Activated CD4-positive, alpha-beta memory T cell treated with anti-CD3 and anti-CD28 coated beads for 36 hours (primary cell): ENCODE measurements around the gene EVC. TPM values are rescaled to one million over a fixed set of nuclear protein-coding genes. Genes with fewer than 3 reads are reported as not detected.
"Not testable (repeated sequence)": the region's sequence is repeated elsewhere in the genome, so short reads cannot be mapped to it uniquely, and the experiment has no call there.

Experiments used
- CTCF ChIA-PET: fragments of 350-600 bp; sonication (Branson Sonifier 250); formaldehyde crosslinking; loops from one replicate; lab custom pipeline; 2021; ENCODE audit warnings: antibody characterized with exemption, inconsistent platforms; lab: Charles Lee
- POLR2A ChIA-PET: fragments of 350-600 bp; sonication (Branson Sonifier 250); formaldehyde crosslinking; loops from one replicate; lab custom pipeline; 2021; ENCODE audit warnings: antibody characterized with exemption; lab: Charles Lee
- DNase-seq: peaks from one replicate; pipeline ENCODE4 v3.0.0-alpha.2; 2020
- H3K27ac Mint-ChIP-seq: one replicate; pipeline ENCODE4 v1.8.0; 2021; ENCODE audit warnings: mixed read lengths
- H3K27me3 Mint-ChIP-seq: one replicate; pipeline ENCODE4 v1.8.0; 2021; ENCODE audit warnings: mixed read lengths
- H3K36me3 Mint-ChIP-seq: one replicate; pipeline ENCODE4 v1.8.0; 2021; ENCODE audit warnings: mixed read lengths
- H3K4me1 Mint-ChIP-seq: one replicate; pipeline ENCODE4 v1.8.0; 2021; ENCODE audit warnings: low read depth, mixed read lengths
- H3K4me3 Mint-ChIP-seq: one replicate; pipeline ENCODE4 v1.8.0; 2021; ENCODE audit warnings: mild to moderate bottlenecking, mixed read lengths
- H3K9me3 Mint-ChIP-seq: one replicate; pipeline ENCODE4 v1.8.0; 2021; ENCODE audit warnings: mixed read lengths
- intact Hi-C: fragments of 100-400 bp; cut with micrococcal nuclease; formaldehyde crosslinking; loops from one replicate; pipeline ENCODE4 v1.15.1; 2023
- total RNA-seq, 2 experiments: library from RNA; stranded (reverse); gene quantifications; one replicate each; pipeline ENCODE4 v1.2.3, GENCODE V29; 2021

EVC gene
- total RNA-seq, 2 experiments from 2014 or later: 1.7 to 3.1 TPM

- no peaks in the 10 kb centered on the region for H3K27me3 Mint-ChIP-seq
- H3K36me3 Mint-ChIP-seq: no peaks in the 10 kb centered on the region
- CTCF ChIA-PET: interaction anchor here (0.9 kb wide), 1 partner anchor 14 kb away, joined by 3 read pairs; no protein-coding TSS in a partner anchor
- POLR2A ChIA-PET: no interaction called here
- H3K4me3 Mint-ChIP-seq: no peak overlapping the region
- DNase-seq: no peak
- intact Hi-C loops: no loop called here
- no peaks in the 10 kb centered on the region for H3K9me3 Mint-ChIP-seq
- peaks cover 11% of the 10 kb centered on the region for H3K4me1 Mint-ChIP-seq
- H3K27ac Mint-ChIP-seq: no peak overlapping the region
Observed at GRCh38 chr4:5827108-5828004, 116.4 kb downstream of the EVC start.

- Mint-ChIP-seq H3K9me3 (no peaks in the 10 kb centered on the region), H3K4me1 (peaks cover 11% of the 10 kb centered on the region), H3K27ac (no peak overlapping the region), H3K36me3 (no peaks in the 10 kb centered on the region), H3K27me3 (no peaks in the 10 kb centered on the region), H3K4me3 (no peak overlapping the region)
- no peak for DNase-seq
- ChIA-PET POLR2A (no interaction called here), CTCF (interaction anchor here (0.6 to 0.9 kb wide), 2 partner anchors 15 to 513 kb away, joined by 3 read pairs; no protein-coding TSS in a partner anchor)
- intact Hi-C loops: no loop called here
Observed at GRCh38 chr4:5828005-5828391, 117.0 kb downstream of the EVC start.

DNA sequence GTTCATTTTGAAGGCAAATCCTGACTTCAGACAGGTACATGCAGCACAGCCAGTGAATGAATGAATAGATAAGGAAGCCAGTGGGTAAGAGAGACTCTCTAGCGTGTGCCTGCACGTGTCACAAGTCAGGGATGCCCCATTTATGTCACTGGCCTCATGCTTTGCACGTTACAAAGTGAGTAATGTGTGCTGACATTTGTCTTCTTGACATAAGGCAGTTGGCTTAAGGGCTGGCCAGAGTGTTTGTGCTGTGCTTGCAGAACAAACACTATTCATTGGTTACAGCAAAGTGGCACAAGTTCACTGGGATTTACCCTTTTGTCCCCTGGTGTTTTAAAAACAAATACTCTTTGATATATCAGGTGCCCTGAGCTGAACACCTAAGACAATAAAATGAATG, 125.9 kb downstream of the EVC start:
- POLR2A ChIA-PET: no interaction called here
- intact Hi-C loops: no loop called here
- no peaks in the 10 kb centered on the region for H3K9me3 Mint-ChIP-seq
- H3K36me3 Mint-ChIP-seq: no peaks in the 10 kb centered on the region
- no peak overlapping the region for H3K4me3 Mint-ChIP-seq
- H3K27me3 Mint-ChIP-seq: peaks cover 2% of the 10 kb centered on the region
- no peaks in the 10 kb centered on the region for H3K4me1 Mint-ChIP-seq
- no peak overlapping the region for H3K27ac Mint-ChIP-seq
- DNase-seq: no peak
- CTCF ChIA-PET: no interaction called here

DNA sequence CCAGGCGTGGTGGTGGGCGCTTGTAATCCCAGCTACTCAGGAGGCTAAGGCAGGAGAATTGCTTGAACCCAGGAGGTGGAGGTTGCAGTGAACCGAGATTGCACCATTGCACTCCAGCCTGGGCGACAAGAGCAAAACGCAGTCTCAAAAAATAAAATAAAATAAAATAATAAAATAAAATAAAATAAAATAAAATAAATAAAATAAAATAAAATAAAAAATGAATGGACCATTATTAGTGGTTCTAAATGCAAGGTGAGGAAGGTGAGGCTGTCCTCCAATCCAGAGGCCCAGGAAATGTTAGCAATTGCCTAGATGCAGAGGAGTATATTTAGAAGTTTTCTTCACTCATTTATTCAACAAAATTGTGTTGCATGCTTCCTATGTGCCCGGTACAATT, 126.5 kb downstream of the EVC start:
- H3K27me3 Mint-ChIP-seq, H3K4me3 Mint-ChIP-seq, intact Hi-C loops, H3K36me3 Mint-ChIP-seq, H3K4me1 Mint-ChIP-seq, CTCF ChIA-PET, H3K27ac Mint-ChIP-seq, POLR2A ChIA-PET, H3K9me3 Mint-ChIP-seq, DNase-seq: not testable (repeated sequence)

DNA sequence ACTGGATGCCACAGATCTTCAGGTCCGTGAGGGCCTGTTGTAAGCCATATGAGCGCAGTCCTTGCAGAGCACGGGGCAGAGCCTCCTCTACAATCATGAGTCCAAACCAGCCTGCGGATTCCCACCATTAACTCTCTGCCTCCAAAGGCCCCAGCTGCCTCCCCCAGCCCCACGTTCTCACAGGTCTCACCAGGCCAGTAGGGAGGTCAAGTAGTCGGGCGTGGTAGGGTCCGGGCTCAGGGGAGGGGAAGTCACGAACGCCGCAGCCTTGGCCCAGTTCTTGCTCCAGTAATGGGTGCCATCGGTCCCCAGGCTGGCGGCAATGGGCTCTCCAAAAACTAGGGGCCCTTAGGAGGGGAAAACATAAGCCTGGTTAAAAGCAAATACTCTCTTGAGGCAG, 128.3 kb downstream of the EVC start:
- CTCF ChIA-PET: no interaction called here
- H3K9me3 Mint-ChIP-seq: no peaks in the 10 kb centered on the region
- H3K4me3 Mint-ChIP-seq: no peak overlapping the region
- POLR2A ChIA-PET: no interaction called here
- H3K27ac Mint-ChIP-seq: no peak overlapping the region
- DNase-seq: no peak
- no peaks in the 10 kb centered on the region for H3K36me3 Mint-ChIP-seq
- no peaks in the 10 kb centered on the region for H3K4me1 Mint-ChIP-seq
- intact Hi-C loops: no loop called here
- peaks cover 2% of the 10 kb centered on the region for H3K27me3 Mint-ChIP-seq

DNA sequence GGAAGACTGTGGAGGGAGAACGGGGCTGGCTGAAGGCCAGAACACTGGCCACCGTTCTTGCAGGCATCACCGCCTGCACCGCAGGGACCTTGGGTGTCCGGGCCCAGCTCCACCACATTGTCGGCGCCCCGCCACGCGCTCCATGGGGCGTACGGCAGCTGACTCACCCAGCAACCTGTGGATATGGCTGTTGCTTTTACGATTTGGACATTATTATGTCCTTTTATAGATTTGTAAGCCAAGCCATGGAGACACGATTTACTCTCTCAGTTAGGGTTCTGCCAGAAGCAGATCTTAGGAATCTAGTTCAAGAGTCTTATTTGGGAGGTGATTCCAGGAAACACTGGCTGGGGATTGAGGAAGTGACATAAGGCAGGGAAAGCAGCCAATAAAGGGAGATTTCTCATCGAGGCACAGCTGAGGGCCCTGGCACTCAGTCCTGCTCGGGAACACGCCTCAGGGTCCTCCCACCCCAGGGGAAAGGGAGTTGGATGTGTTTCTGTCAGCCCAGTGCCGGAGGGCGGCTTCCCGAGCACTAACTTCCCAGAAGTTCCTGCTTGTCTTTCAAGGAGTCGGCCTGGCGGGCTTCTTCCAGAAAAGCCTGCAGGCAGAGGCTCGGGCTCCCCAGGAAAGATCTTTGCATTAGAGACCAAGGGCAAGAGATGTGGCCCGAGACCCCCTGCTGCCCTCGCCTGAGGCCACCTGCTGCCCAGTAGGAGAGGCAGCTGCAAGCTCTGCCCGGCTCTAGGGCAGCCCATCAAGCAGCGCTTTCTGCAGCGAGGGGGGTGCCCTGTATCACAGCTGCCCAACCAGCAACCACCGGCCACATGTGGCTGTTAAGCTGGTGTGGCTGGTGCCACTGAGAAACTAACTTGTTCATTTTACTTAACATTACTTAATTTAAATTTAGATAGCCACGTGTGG, 129.0 kb downstream of the EVC start:
- Mint-ChIP-seq H3K27ac (no peak overlapping the region), H3K9me3 (no peaks in the 10 kb centered on the region), H3K4me3 (no peak overlapping the region), H3K4me1 (no peaks in the 10 kb centered on the region), H3K27me3 (peaks cover 2% of the 10 kb centered on the region), H3K36me3 (no peaks in the 10 kb centered on the region)
- CTCF ChIA-PET: interaction anchor here (0.5 kb wide), 1 partner anchor 664 kb away, joined by 3 read pairs; no protein-coding TSS in a partner anchor
- DNase-seq: no peak
- intact Hi-C loops: no loop called here
- POLR2A ChIA-PET: no interaction called here

DNA sequence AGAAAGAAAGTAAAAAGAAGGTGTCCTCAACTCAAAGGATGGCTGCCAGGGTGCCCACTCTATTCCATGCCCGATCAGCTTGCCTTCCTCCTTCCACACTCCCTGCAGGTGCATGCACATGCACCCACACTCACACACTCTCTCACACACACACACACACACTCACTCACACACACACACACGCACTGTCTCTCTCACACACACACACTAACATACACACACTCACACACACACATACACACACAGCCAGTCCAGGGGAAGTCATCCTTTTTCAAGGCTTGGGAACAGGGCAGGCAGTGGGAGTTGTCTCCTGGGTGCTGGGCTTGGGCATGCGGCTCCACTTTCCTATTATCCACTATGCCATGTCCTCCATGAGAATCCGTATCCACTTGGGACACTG, 131.5 kb downstream of the EVC start:
- Mint-ChIP-seq H3K27ac (no peak overlapping the region), H3K9me3 (no peaks in the 10 kb centered on the region), H3K4me3 (no peak overlapping the region), H3K27me3 (no peaks in the 10 kb centered on the region), H3K36me3 (no peaks in the 10 kb centered on the region), H3K4me1 (no peaks in the 10 kb centered on the region)
- intact Hi-C loops: no loop called here
- ChIA-PET CTCF (no interaction called here), POLR2A (no interaction called here)
- no peak for DNase-seq

DNA sequence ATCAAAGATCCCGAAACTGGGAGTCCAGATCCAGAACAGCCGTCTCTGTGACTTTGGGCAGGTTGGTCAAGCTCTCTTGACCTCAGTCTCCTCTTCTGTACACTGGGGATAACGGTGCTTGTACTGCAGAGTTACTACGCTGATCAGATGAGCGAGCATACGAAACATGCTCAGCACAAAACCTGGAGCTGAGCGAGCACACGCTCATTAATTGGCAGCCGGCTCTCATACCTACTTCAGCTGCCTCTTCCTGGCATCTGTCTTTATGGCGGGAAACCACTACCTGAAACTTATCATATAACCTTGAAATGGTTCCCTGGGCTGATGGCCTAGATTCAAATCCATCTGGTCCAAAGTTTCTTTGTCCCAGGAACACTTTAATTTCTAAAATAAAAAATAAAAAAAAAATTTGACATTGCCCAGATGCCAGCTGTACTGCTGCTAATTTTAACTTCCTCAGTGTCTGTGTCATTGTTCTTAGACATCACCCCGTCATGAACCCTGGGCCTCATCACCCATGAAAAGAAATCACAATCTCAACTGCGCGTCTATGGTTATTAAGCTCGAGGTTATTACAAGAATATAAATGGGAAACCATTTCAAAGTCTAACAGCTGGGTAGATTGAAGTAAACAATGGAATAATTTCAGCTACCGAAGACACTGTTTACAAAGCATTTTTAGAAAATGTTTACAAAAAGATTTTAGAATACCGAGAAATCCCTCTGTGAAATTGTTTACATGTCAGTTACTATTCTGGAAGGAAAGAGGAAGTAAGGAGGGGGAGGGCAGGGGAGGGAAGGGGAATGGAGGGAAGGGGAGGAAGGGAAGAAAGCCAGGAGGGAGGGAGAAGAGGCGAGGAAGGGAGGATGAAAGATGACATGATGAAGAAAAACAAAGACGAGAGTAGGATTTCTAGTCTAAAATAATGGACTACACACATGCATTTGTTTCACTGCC, 132.9 kb downstream of the EVC start:
- CTCF ChIA-PET: no interaction called here
- Mint-ChIP-seq H3K4me1 (no peaks in the 10 kb centered on the region), H3K36me3 (no peaks in the 10 kb centered on the region), H3K4me3 (no peak overlapping the region), H3K27ac (no peak overlapping the region), H3K9me3 (no peaks in the 10 kb centered on the region), H3K27me3 (no peaks in the 10 kb centered on the region)
- intact Hi-C loops: no loop called here
- DNase-seq: no peak
- POLR2A ChIA-PET: no interaction called here

DNA sequence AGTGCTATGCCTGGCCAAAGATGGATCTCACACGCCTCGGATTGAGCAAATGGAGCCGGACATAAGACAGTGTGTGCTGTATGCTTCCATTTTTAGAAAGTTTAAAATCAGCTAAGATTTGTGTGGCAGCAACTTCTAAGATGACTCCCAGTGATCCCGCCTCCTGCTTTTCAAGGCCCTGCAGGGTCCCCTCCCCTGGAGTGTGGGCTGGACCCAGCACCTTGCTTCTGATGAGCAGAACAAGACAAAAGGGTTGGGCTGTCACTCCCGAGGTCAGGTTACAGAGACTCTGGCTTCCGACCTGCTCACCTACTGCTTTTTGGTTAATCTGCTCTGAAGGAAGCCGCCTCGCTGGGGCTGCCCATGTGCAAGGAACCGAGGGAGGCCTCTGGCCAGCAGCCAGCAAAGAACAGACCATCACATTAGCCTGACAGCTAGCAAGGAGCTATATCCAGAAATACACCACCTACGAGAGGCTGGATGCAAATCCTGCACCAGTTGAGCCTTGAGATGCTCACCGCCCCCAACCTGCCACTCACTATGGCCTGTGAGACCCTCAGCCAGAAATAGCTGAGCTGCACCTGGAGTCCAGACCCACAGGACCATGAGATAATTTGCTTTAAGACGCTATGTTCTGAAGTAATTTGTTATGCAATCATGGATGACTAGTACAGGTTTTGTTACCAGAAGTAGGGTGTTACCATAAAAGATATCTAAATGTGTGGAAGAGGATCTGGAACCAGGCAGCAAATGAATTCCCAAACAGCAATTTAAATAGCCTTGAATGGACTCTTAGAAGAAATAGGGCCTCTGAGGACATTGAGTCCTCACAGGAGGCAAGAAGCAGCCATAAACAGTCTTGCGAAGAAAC, 134.3 kb downstream of the EVC start:
- ChIA-PET CTCF (no interaction called here), POLR2A (no interaction called here)
- no peak for DNase-seq
- no peaks in the 10 kb centered on the region for H3K9me3 Mint-ChIP-seq
- H3K4me3 Mint-ChIP-seq: no peak overlapping the region
- H3K27ac Mint-ChIP-seq: no peak overlapping the region
- H3K36me3 Mint-ChIP-seq: no peaks in the 10 kb centered on the region
- no peaks in the 10 kb centered on the region for H3K4me1 Mint-ChIP-seq
- peaks cover 2% of the 10 kb centered on the region for H3K27me3 Mint-ChIP-seq
- intact Hi-C loops: no loop called here

DNA sequence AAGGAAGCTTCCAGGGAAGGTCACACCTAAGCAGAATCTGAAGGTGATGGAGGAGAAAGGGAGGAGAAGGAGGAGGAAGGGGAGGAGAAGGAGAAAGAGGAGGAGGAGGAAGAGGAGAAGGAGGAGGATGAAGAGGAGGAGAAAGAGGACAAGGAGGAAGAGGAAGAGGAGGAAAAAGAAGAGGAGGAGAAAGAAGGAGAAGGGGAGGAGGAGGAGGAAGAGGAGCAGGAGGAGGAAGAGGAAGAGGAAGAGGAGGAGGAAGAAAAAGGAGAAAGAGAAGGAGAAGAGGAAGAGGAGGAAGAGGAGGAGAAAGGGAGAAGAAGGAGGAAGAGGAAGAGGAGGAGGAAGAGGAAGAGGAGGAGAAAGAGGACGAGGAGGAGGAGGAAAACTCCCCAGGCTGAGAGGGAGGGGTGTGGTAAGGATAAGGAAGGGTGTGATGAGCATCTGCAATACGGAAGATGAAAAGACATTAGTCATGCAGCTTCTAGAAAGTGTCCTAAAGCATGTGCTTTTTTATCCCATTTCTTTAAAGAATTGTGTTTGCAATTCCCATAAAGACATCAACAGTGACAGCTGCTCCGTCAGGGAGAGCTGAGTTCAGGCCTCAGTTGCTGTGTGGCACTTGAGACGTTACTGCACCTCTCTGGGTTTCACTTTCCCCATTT, 140.8 kb downstream of the EVC start:
- Mint-ChIP-seq H3K36me3 (no peaks in the 10 kb centered on the region), H3K27ac (no peak overlapping the region), H3K9me3 (no peaks in the 10 kb centered on the region), H3K4me3 (no peak overlapping the region), H3K27me3 (peaks cover 7% of the 10 kb centered on the region), H3K4me1 (no peaks in the 10 kb centered on the region)
- ChIA-PET CTCF (no interaction called here), POLR2A (no interaction called here)
- DNase-seq: no peak
- intact Hi-C loops: no loop called here
